ENCODE measurements around the gene PIGL. TPM values are rescaled to one million over a fixed set of nuclear protein-coding genes. Genes with fewer than 3 reads are reported as not detected.

Gene PIGL
- total RNA-seq: 100 to 1,000 TPM in 2 of 4 donors, 10 to 100 TPM in 2; 60.9 to 142 (median 101) TPM

- no peaks in the 10 kb centered on the region for H3K36me3 ChIP-seq
- H3K4me1 ChIP-seq: peaks cover 11 to 46% (median 37%) of the 10 kb centered on the region in 4 donors
- peak within 1 kb of the TSS; percentile 97 to 99 (median 98) for H3K27ac ChIP-seq
- TF ChIP-seq CTCF (IDR thresholded peaks at IDR 0.05): peak in 1 of 5 experiments; percentile 10
- peak; percentile 75 to 83 (median 80) for TF ChIP-seq POLR2AphosphoS5 (IDR thresholded peaks at IDR 0.05)
- no peak for TF ChIP-seq EP300 (IDR thresholded peaks at IDR 0.05; ENCODE audit: low read depth)
- peak; percentile 54 for TF ChIP-seq POLR2A (IDR thresholded peaks at IDR 0.05)
- no peaks in the 10 kb centered on the region for H3K27me3 ChIP-seq
- peak; percentile 91 for DNase-seq
- H3K9me3 ChIP-seq: no peaks in the 10 kb centered on the region
- in situ Hi-C loops (cut with MboI; ENCODE audit: low pct_ligation_motif_present in 1 of 4, low pct_unique_long_range_greater_than_20kb in 1 of 4, low sequenced_read_pairs in 3 of 4) (no loop called here), intact Hi-C loops (cut with DNase I; ENCODE audit: low total_unique reads) (no loop called here)
- 1% methylated on average over 29 of the region's 29 CpGs; no CpG with 5 or more reads in 1 of the 2 donors for WGBS, 2 donors (ENCODE audit: low coverage in 1 of 2)
- peak within 1 kb of the TSS; percentile 71 to 99 (median 82) for H3K4me3 ChIP-seq
Observed at GRCh38 chr17:16217002-16217635, at the start of gene PIGL. Gene PIGL (plus strand): TSS chr17:16217210. CDS start chr17:16217227, 17 bp downstream.

- intact Hi-C loops (cut with DNase I; ENCODE audit: low total_unique reads) (no loop called here), in situ Hi-C loops (cut with MboI; ENCODE audit: low pct_ligation_motif_present in 1 of 4, low pct_unique_long_range_greater_than_20kb in 1 of 4, low sequenced_read_pairs in 3 of 4) (no loop called here)
- Histone ChIP-seq H3K4me1 (peaks cover 0 to 7% (median 0%) of the 10 kb centered on the region in 4 donors), H3K27me3 (no peaks in the 10 kb centered on the region), H3K36me3 (peaks cover 0 to 20% (median 10%) of the 10 kb centered on the region in 4 donors), H3K4me3 (no peak overlapping the region), H3K27ac (no peak overlapping the region), H3K9me3 (no peaks in the 10 kb centered on the region)
- no peak for DNase-seq
- TF ChIP-seq CTCF (IDR thresholded peaks at IDR 0.05) (no peak), POLR2AphosphoS5 (IDR thresholded peaks at IDR 0.05) (no peak), POLR2A (IDR thresholded peaks at IDR 0.05) (no peak), EP300 (IDR thresholded peaks at IDR 0.05; ENCODE audit: low read depth) (no peak)
- 42% methylated on average over 7 of the region's 7 CpGs; no CpG with 5 or more reads in 1 of the 2 donors for WGBS, 2 donors (ENCODE audit: low coverage in 1 of 2)
Observed at GRCh38 chr17:16171613-16172012, 45.4 kb upstream of the PIGL start.

- WGBS, 2 donors (ENCODE audit: low coverage in 1 of 2): 96 to 100% methylated on average over 2 to 5 of the region's 5 CpGs
- H3K4me1 ChIP-seq: peaks cover 0 to 3% (median 0%) of the 10 kb centered on the region in 4 donors
- H3K27me3 ChIP-seq: no peaks in the 10 kb centered on the region
- intact Hi-C loops (cut with DNase I; ENCODE audit: low total_unique reads): no loop called here
- in situ Hi-C loops (cut with MboI; ENCODE audit: low pct_ligation_motif_present in 1 of 4, low pct_unique_long_range_greater_than_20kb in 1 of 4, low sequenced_read_pairs in 3 of 4): no loop called here
- H3K9me3 ChIP-seq: no peaks in the 10 kb centered on the region
- DNase-seq: no peak
- H3K36me3 ChIP-seq: peaks cover 0 to 4% (median 0%) of the 10 kb centered on the region in 4 donors
- no peak overlapping the region for H3K4me3 ChIP-seq
- TF ChIP-seq POLR2A (IDR thresholded peaks at IDR 0.05) (no peak), CTCF (IDR thresholded peaks at IDR 0.05) (no peak), EP300 (IDR thresholded peaks at IDR 0.05; ENCODE audit: low read depth) (no peak), POLR2AphosphoS5 (IDR thresholded peaks at IDR 0.05) (no peak)
- no peak overlapping the region for H3K27ac ChIP-seq
Observed at GRCh38 chr17:16178836-16179235, 38.2 kb upstream of the PIGL start.

GRCh38 chr17:16181581-16181980 lies 35.4 kb upstream of the PIGL start:
- no peak for DNase-seq
- Histone ChIP-seq H3K27me3 (no peaks in the 10 kb centered on the region), H3K36me3 (peaks cover 0 to 20% (median 4%) of the 10 kb centered on the region in 4 donors), H3K9me3 (no peaks in the 10 kb centered on the region), H3K4me3 (no peak overlapping the region), H3K27ac (no peak overlapping the region), H3K4me1 (peaks cover 0 to 3% (median 0%) of the 10 kb centered on the region in 4 donors)
- WGBS, 2 donors (ENCODE audit: low coverage in 1 of 2): 95% methylated on average over 1 of the region's 1 CpG; no CpG with 5 or more reads in 1 of the 2 donors
- intact Hi-C loops (cut with DNase I; ENCODE audit: low total_unique reads): no loop called here
- in situ Hi-C loops (cut with MboI; ENCODE audit: low pct_ligation_motif_present in 1 of 4, low pct_unique_long_range_greater_than_20kb in 1 of 4, low sequenced_read_pairs in 3 of 4): no loop called here
- TF ChIP-seq CTCF (IDR thresholded peaks at IDR 0.05): no peak
- no peak for TF ChIP-seq POLR2A (IDR thresholded peaks at IDR 0.05)
- no peak for TF ChIP-seq POLR2AphosphoS5 (IDR thresholded peaks at IDR 0.05)
- no peak for TF ChIP-seq EP300 (IDR thresholded peaks at IDR 0.05; ENCODE audit: low read depth)

Data from transverse colon (tissue), 4 donors.